Activated CD8-positive, alpha-beta T cell treated with anti-CD3 and anti-CD28 coated beads, Interleukin-2, amount 10 ng/mL, durations not matched to agents 7 days and 5 days (primary cell): Measurements from ENCODE around the gene SNAPC4. TPM values are rescaled to one million over a fixed set of nuclear protein-coding genes. Genes with fewer than 3 reads are reported as not detected.

Experiments
- total RNA-seq, 2 experiments: library from RNA; stranded (reverse); gene quantifications; one replicate each; pipeline ENCODE4 v1.2.3, GENCODE V29; 2021

The SNAPC4 gene
- total RNA-seq, 2 experiments from 2014 or later = 9.5 to 9.6 TPM

Other genes with a start within 250 kb of the SNAPC4 start
- gene LHX3, start 195.0 kb downstream of the SNAPC4 start, total RNA-seq = under 1 TPM in 1 of 2 experiments, not detected in 1; 0.16 TPM
- gene QSOX2, start 154.4 kb downstream of the SNAPC4 start, total RNA-seq = 10 to 100 TPM; 11.4 to 12.6 TPM
- not detected for gene CCDC187, start 96.1 kb downstream of the SNAPC4 start, total RNA-seq
- 1 to 10 TPM; 1.8 to 2.3 TPM for gene GPSM1, start 72.6 kb downstream of the SNAPC4 start, total RNA-seq
- gene DNLZ, start 36.4 kb downstream of the SNAPC4 start, total RNA-seq = 10 to 100 TPM; 20.4 to 21.6 TPM
- gene CARD9, start 26.5 kb downstream of the SNAPC4 start, total RNA-seq = 1 to 10 TPM; 1.3 to 1.4 TPM
- 10 to 100 TPM; 52.8 to 54.3 TPM for gene ENTR1, start 10.4 kb upstream of the SNAPC4 start, total RNA-seq
- gene PMPCA, start 10.5 kb upstream of the SNAPC4 start, total RNA-seq = 10 to 100 TPM; 56.5 to 57.5 TPM
- 10 to 100 TPM; 16.8 to 18.2 TPM for gene INPP5E, start 39.7 kb upstream of the SNAPC4 start, total RNA-seq
- 10 to 100 TPM; 86.8 to 89.2 TPM for gene SEC16A, start 82.9 kb upstream of the SNAPC4 start, total RNA-seq
- gene NOTCH1, start 145.9 kb upstream of the SNAPC4 start, total RNA-seq = 10 to 100 TPM; 86.6 to 94.1 TPM